ENCODE data around the gene CRHR1.

Gene CRHR1

DNA sequence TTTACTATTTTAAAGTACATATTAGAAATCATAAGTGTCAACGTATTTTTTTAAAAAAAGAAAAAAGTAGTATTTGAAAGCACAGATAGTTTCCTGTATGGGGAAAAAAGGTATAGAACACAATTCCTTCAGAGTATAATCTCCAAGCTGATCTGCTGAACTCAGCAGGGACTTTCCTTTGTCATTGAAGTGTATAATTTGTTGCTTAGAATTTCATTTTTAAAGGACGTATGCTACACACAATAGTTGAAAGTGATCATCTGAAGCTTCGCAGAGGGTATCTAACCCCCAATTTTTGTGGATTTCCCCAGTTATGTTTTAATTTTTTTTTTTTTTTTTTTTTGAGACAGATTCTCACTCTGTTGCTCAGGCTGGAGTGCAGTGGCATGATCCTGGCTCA, 90.0 kb downstream of the CRHR1 start:
- no peak overlapping the region for H3K4me2 ChIP-seq (ENCODE audit: low read length)
- no peak overlapping the region for H3K4me3 ChIP-seq (ENCODE audit: low read length)
- H3K36me3 ChIP-seq (replicated peaks; ENCODE audit: low read depth, low read length), result no peaks in the 10 kb centered on the region
- H3K4me1 ChIP-seq (ENCODE audit: low read length), result no peaks in the 10 kb centered on the region
- no peak overlapping the region for H2AFZ ChIP-seq (ENCODE audit: low read depth, low read length)
- no peak overlapping the region for H3K9ac ChIP-seq (ENCODE audit: low read length)
- H3K27me3 ChIP-seq (ENCODE audit: low read depth, low read length), result peaks cover 18% of the 10 kb centered on the region; the same call in 1 of the 2 replicates
- no peaks in the 10 kb centered on the region for H4K20me1 ChIP-seq (ENCODE audit: insufficient read depth, low read length)
- H3K79me2 ChIP-seq (ENCODE audit: low read length), result no peaks in the 10 kb centered on the region
- no peak overlapping the region for H3K27ac ChIP-seq (ENCODE audit: low read length)
- peaks cover 2% of the 10 kb centered on the region; the same call in 1 of the 2 replicates for H3K9me3 ChIP-seq (ENCODE audit: insufficient read depth, low read length)
- TF ChIP-seq EZH2phosphoT487 (IDR thresholded peaks at IDR 0.05; ENCODE audit: low read depth), result no peak
- TF ChIP-seq, protein P1, sequence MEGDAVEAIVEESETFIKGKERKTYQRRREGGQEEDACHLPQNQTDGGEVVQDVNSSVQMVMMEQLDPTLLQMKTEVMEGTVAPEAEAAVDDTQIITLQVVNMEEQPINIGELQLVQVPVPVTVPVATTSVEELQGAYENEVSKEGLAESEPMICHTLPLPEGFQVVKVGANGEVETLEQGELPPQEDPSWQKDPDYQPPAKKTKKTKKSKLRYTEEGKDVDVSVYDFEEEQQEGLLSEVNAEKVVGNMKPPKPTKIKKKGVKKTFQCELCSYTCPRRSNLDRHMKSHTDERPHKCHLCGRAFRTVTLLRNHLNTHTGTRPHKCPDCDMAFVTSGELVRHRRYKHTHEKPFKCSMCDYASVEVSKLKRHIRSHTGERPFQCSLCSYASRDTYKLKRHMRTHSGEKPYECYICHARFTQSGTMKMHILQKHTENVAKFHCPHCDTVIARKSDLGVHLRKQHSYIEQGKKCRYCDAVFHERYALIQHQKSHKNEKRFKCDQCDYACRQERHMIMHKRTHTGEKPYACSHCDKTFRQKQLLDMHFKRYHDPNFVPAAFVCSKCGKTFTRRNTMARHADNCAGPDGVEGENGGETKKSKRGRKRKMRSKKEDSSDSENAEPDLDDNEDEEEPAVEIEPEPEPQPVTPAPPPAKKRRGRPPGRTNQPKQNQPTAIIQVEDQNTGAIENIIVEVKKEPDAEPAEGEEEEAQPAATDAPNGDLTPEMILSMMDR (IDR thresholded peaks at IDR 0.05; ENCODE audit: low read depth, low read length), result no peak

DNA sequence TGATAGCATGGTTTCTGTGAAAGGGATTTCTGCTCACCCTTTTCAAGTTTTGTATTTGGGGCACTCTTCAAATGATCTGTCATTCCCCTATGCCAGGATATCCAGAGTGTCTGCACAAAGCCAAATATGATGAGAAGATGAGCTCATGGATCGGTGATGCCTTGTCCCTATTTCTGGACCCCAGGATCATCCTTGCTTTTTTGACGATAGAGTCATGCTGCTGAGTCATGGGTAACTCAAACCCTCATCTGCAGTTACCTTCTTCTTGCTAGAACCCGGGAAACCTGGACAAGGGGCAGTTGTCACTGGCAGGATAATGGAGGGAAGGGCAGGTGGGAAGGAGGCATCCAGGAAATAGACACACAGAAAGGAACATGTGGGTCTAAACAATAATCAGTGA, 92.4 kb downstream of the CRHR1 start:
- H3K4me2 ChIP-seq (ENCODE audit: low read length), result no peak overlapping the region
- H3K27me3 ChIP-seq (ENCODE audit: low read depth, low read length), result peaks cover 18% of the 10 kb centered on the region; the same call in 1 of the 2 replicates
- peaks cover 2% of the 10 kb centered on the region; the same call in 1 of the 2 replicates for H3K9me3 ChIP-seq (ENCODE audit: insufficient read depth, low read length)
- TF ChIP-seq, protein P1 (IDR thresholded peaks at IDR 0.05; ENCODE audit: low read depth, low read length), result no peak
- TF ChIP-seq EZH2phosphoT487 (IDR thresholded peaks at IDR 0.05; ENCODE audit: low read depth), result no peak
- H3K27ac ChIP-seq (ENCODE audit: low read length), result no peak overlapping the region
- no peak overlapping the region for H3K9ac ChIP-seq (ENCODE audit: low read length)
- H4K20me1 ChIP-seq (ENCODE audit: insufficient read depth, low read length), result no peaks in the 10 kb centered on the region
- H3K4me1 ChIP-seq (ENCODE audit: low read length), result no peaks in the 10 kb centered on the region
- H3K4me3 ChIP-seq (ENCODE audit: low read length), result no peak overlapping the region
- no peak overlapping the region for H2AFZ ChIP-seq (ENCODE audit: low read depth, low read length)
- no peaks in the 10 kb centered on the region for H3K36me3 ChIP-seq (replicated peaks; ENCODE audit: low read depth, low read length)
- no peaks in the 10 kb centered on the region for H3K79me2 ChIP-seq (ENCODE audit: low read length)

DNA sequence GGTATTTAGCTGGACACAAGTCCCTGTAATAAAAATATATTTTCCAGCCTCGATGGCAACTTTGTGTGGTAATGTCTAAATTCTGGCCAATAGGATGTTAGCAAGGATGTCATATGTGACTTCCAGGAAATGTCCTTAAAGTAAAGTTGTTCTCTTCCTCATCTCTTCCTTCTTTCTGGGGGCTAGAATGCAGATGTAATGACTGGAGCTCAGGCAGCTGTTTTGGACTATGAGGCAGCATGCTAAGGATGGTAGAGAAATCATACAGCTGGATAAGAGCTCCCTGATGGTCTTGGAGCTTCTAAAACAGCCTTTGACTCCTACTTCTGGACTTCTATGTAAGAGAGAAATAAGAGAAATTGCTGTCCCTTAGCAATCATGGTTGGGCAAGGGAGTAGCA, 93.3 kb downstream of the CRHR1 start:
- Histone ChIP-seq H3K36me3 (replicated peaks; ENCODE audit: low read depth, low read length) (no peaks in the 10 kb centered on the region), H3K27ac (ENCODE audit: low read length) (no peak overlapping the region), H3K9ac (ENCODE audit: low read length) (no peak overlapping the region), H3K9me3 (ENCODE audit: insufficient read depth, low read length) (peaks cover 2% of the 10 kb centered on the region; the same call in 1 of the 2 replicates), H3K4me1 (ENCODE audit: low read length) (no peaks in the 10 kb centered on the region), H4K20me1 (ENCODE audit: insufficient read depth, low read length) (no peaks in the 10 kb centered on the region), H3K4me2 (ENCODE audit: low read length) (no peak overlapping the region), H2AFZ (ENCODE audit: low read depth, low read length) (no peak overlapping the region), H3K4me3 (ENCODE audit: low read length) (no peak overlapping the region), H3K79me2 (ENCODE audit: low read length) (no peaks in the 10 kb centered on the region), H3K27me3 (ENCODE audit: low read depth, low read length) (peaks cover 14% of the 10 kb centered on the region; the same call in 1 of the 2 replicates)
- TF ChIP-seq, protein P1 (IDR thresholded peaks at IDR 0.05; ENCODE audit: low read depth, low read length), result no peak
- no peak for TF ChIP-seq EZH2phosphoT487 (IDR thresholded peaks at IDR 0.05; ENCODE audit: low read depth)

DNA sequence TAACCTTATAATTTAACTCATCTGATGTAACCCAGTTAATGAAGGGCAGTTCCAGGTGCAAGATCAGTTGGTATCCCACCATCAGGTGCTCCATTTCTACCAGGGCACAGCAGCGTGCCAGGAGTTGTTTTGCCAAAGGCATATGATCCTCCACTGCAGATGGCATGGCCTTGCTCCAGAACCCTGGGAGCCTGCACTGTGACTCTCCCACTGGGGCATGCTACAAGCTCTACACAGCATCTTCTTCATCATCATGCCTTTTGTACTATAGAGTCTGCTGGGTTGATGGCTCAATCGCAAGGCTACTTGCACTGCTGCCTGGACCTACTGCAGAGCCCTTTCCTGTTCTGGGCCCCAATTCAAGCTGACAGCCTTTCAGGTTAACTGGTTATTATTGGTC, 98.9 kb downstream of the CRHR1 start:
- no peak overlapping the region for H3K4me3 ChIP-seq (ENCODE audit: low read length)
- no peak overlapping the region for H3K4me2 ChIP-seq (ENCODE audit: low read length)
- no peaks in the 10 kb centered on the region for H3K9me3 ChIP-seq (ENCODE audit: insufficient read depth, low read length)
- 0 out of 2 replicates have a peak, but pooled peaks cover 7% of the 10 kb centered on the region for H3K27me3 ChIP-seq (ENCODE audit: low read depth, low read length)
- no peak overlapping the region for H2AFZ ChIP-seq (ENCODE audit: low read depth, low read length)
- no peaks in the 10 kb centered on the region for H3K79me2 ChIP-seq (ENCODE audit: low read length)
- no peaks in the 10 kb centered on the region for H3K4me1 ChIP-seq (ENCODE audit: low read length)
- H3K27ac ChIP-seq (ENCODE audit: low read length), result no peak overlapping the region
- no peak overlapping the region for H3K9ac ChIP-seq (ENCODE audit: low read length)
- no peaks in the 10 kb centered on the region for H4K20me1 ChIP-seq (ENCODE audit: insufficient read depth, low read length)
- TF ChIP-seq, protein P1 (IDR thresholded peaks at IDR 0.05; ENCODE audit: low read depth, low read length), result no peak
- TF ChIP-seq EZH2phosphoT487 (IDR thresholded peaks at IDR 0.05; ENCODE audit: low read depth), result no peak
- H3K36me3 ChIP-seq (replicated peaks; ENCODE audit: low read depth, low read length), result no peaks in the 10 kb centered on the region

All from OCI-LY3 (cell line).